ENCODE measurements around the gene POTEF. TPM values are rescaled to one million over a fixed set of nuclear protein-coding genes. Genes with fewer than 3 reads are reported as not detected.
"Not testable (repeated sequence)": the region's sequence is repeated elsewhere in the genome, so short reads cannot be mapped to it uniquely, and the experiment has no call there.

Gene POTEF
- total RNA-seq, 1 experiment from 2014 or later, result 3.5 TPM

- POLR2A ChIA-PET, result no interaction called here
These were observed 6.9 kb upstream of the POTEF start for GRCh38 chr2:130135692-130136541.

GRCh38 chr2:130128464-130128863 is 558 bp downstream of the POTEF start:
- H3K4me1 ChIP-seq (ENCODE audit: control insufficient read depth in 1 of 2, insufficient read depth in 2 of 2, low read length in 2 of 2); intact Hi-C loops (cut with micrococcal nuclease); H3K9me3 ChIP-seq (ENCODE audit: control insufficient read depth in 1 of 2, insufficient read depth in 1 of 2, low read depth in 1 of 2, low read length in 2 of 2); H2AFZ ChIP-seq (ENCODE audit: low read depth, low read length, poor library complexity, severe bottlenecking); DNase-seq (ENCODE audit: low read depth, low spot score); H4K20me1 ChIP-seq (ENCODE audit: insufficient read depth); H3K27ac ChIP-seq (ENCODE audit: low read depth, low read length); H3K36me3 ChIP-seq (ENCODE audit: control insufficient read depth in 1 of 2, insufficient read depth in 2 of 2, low read length in 2 of 2); RAD21 ChIA-PET (ENCODE audit: low non-redundant PET in 1 of 2, low total read pairs in 2 of 2, uncharacterized antibody in 2 of 2, unreplicated experiment in 2 of 2); H3K9me2 ChIP-seq (ENCODE audit: insufficient read depth); CTCF ChIA-PET; BruUV-seq (replicated peaks); H3K27me3 ChIP-seq (ENCODE audit: insufficient read depth, low read length); H3K9ac ChIP-seq (ENCODE audit: low read length); H3K79me2 ChIP-seq (ENCODE audit: insufficient read depth, low read length): not testable (repeated sequence)
- Histone ChIP-seq H3K4me3 (replicated peaks in 1 of 2; ENCODE audit: low read depth in 1 of 2, low read length in 2 of 2) (peak overlapping the region; percentile 23; a peak in 2 of 4 replicates), H3K4me2 (ENCODE audit: low read length) (peak overlapping the region; percentile 25; the same call in 1 of the 2 replicates)
- ATAC-seq, result peak; percentile 32
- POLR2A ChIA-PET, result interaction anchor here (0.7 kb wide), 1 partner anchor 1081 kb away, joined by 6 read pairs; the partner anchor contains the start of gene POTEE

More at GRCh38 chr2:130135692-130136541, 6.9 kb upstream of the POTEF start:
- Histone ChIP-seq H3K4me3 (replicated peaks in 1 of 2; ENCODE audit: low read depth in 1 of 2, low read length in 2 of 2) (no peak overlapping the region), H3K79me2 (ENCODE audit: insufficient read depth, low read length) (no peaks in the 10 kb centered on the region), H3K4me1 (ENCODE audit: control insufficient read depth in 1 of 2, insufficient read depth in 2 of 2, low read length in 2 of 2) (no peaks in the 10 kb centered on the region), H3K9me3 (ENCODE audit: control insufficient read depth in 1 of 2, insufficient read depth in 1 of 2, low read depth in 1 of 2, low read length in 2 of 2) (no peaks in the 10 kb centered on the region), H2AFZ (ENCODE audit: low read depth, low read length, poor library complexity, severe bottlenecking) (no peak overlapping the region), H3K27me3 (ENCODE audit: insufficient read depth, low read length) (no peaks in the 10 kb centered on the region), H3K4me2 (ENCODE audit: low read length) (no peak overlapping the region), H4K20me1 (ENCODE audit: insufficient read depth) (no peaks in the 10 kb centered on the region), H3K9ac (ENCODE audit: low read length) (no peak overlapping the region), H3K27ac (ENCODE audit: low read depth, low read length) (no peak overlapping the region), H3K36me3 (ENCODE audit: control insufficient read depth in 1 of 2, insufficient read depth in 2 of 2, low read length in 2 of 2) (no peaks in the 10 kb centered on the region), H3K9me2 (ENCODE audit: insufficient read depth) (no peaks in the 10 kb centered on the region)
- intact Hi-C loops (cut with micrococcal nuclease), result no loop called here
- ChIA-PET CTCF (interaction anchor here (0.6 kb wide), 1 partner anchor 46 kb away, joined by 3 read pairs; the partner anchor contains the start of gene MZT2B), RAD21 (ENCODE audit: low non-redundant PET in 1 of 2, low total read pairs in 2 of 2, uncharacterized antibody in 2 of 2, unreplicated experiment in 2 of 2) (no interaction called here)
- TF ChIP-seq CTCF (IDR thresholded peaks at IDR 0.05 in 2 of 3, conservative IDR thresholded peaks at IDR 0.05 in 1 of 3; ENCODE audit: borderline replicate concordance in 1 of 3, insufficient read depth in 1 of 3, low read depth in 2 of 3, low read length in 2 of 3) (no peak), CBX3 (IDR thresholded peaks at IDR 0.05; ENCODE audit: low read depth) (no peak)
- ATAC-seq (no peak), DNase-seq (ENCODE audit: low read depth, low spot score) (no peak)
- no TSS peak for BruUV-seq (replicated peaks)

GRCh38 chr2:130127726-130128125 is 1.3 kb downstream of the POTEF start:
- ATAC-seq; H3K36me3 ChIP-seq (ENCODE audit: control insufficient read depth in 1 of 2, insufficient read depth in 2 of 2, low read length in 2 of 2); DNase-seq (ENCODE audit: low read depth, low spot score); H3K9me3 ChIP-seq (ENCODE audit: control insufficient read depth in 1 of 2, insufficient read depth in 1 of 2, low read depth in 1 of 2, low read length in 2 of 2); H3K27me3 ChIP-seq (ENCODE audit: insufficient read depth, low read length); H3K9me2 ChIP-seq (ENCODE audit: insufficient read depth); BruUV-seq (replicated peaks); H3K9ac ChIP-seq (ENCODE audit: low read length); CTCF ChIA-PET; RAD21 ChIA-PET (ENCODE audit: low non-redundant PET in 1 of 2, low total read pairs in 2 of 2, uncharacterized antibody in 2 of 2, unreplicated experiment in 2 of 2); POLR2A ChIA-PET; H3K4me3 ChIP-seq (replicated peaks in 1 of 2; ENCODE audit: low read depth in 1 of 2, low read length in 2 of 2); H3K4me2 ChIP-seq (ENCODE audit: low read length); H3K4me1 ChIP-seq (ENCODE audit: control insufficient read depth in 1 of 2, insufficient read depth in 2 of 2, low read length in 2 of 2); H3K79me2 ChIP-seq (ENCODE audit: insufficient read depth, low read length); H2AFZ ChIP-seq (ENCODE audit: low read depth, low read length, poor library complexity, severe bottlenecking); intact Hi-C loops (cut with micrococcal nuclease); H3K27ac ChIP-seq (ENCODE audit: low read depth, low read length); H4K20me1 ChIP-seq (ENCODE audit: insufficient read depth): not testable (repeated sequence)

- intact Hi-C loops (cut with micrococcal nuclease); RAD21 ChIA-PET (ENCODE audit: low non-redundant PET in 1 of 2, low total read pairs in 2 of 2, uncharacterized antibody in 2 of 2, unreplicated experiment in 2 of 2): not testable (repeated sequence)
These were observed 8.1 kb downstream of the POTEF start for GRCh38 chr2:130120924-130121323.

More at GRCh38 chr2:130120924-130121323, 8.1 kb downstream of the POTEF start:
- H3K27me3 ChIP-seq (ENCODE audit: insufficient read depth, low read length); H2AFZ ChIP-seq (ENCODE audit: low read depth, low read length, poor library complexity, severe bottlenecking); H3K4me3 ChIP-seq (replicated peaks in 1 of 2; ENCODE audit: low read depth in 1 of 2, low read length in 2 of 2); H3K27ac ChIP-seq (ENCODE audit: low read depth, low read length); DNase-seq (ENCODE audit: low read depth, low spot score); H3K9ac ChIP-seq (ENCODE audit: low read length); H3K4me2 ChIP-seq (ENCODE audit: low read length); H3K4me1 ChIP-seq (ENCODE audit: control insufficient read depth in 1 of 2, insufficient read depth in 2 of 2, low read length in 2 of 2); ATAC-seq; H3K9me2 ChIP-seq (ENCODE audit: insufficient read depth); H3K79me2 ChIP-seq (ENCODE audit: insufficient read depth, low read length); H3K36me3 ChIP-seq (ENCODE audit: control insufficient read depth in 1 of 2, insufficient read depth in 2 of 2, low read length in 2 of 2); BruUV-seq (replicated peaks); H4K20me1 ChIP-seq (ENCODE audit: insufficient read depth); CTCF ChIA-PET; H3K9me3 ChIP-seq (ENCODE audit: control insufficient read depth in 1 of 2, insufficient read depth in 1 of 2, low read depth in 1 of 2, low read length in 2 of 2); POLR2A ChIA-PET: not testable (repeated sequence)
